ENCODE measurements around the gene SMARCAD1.

Gene SMARCAD1, protein sequence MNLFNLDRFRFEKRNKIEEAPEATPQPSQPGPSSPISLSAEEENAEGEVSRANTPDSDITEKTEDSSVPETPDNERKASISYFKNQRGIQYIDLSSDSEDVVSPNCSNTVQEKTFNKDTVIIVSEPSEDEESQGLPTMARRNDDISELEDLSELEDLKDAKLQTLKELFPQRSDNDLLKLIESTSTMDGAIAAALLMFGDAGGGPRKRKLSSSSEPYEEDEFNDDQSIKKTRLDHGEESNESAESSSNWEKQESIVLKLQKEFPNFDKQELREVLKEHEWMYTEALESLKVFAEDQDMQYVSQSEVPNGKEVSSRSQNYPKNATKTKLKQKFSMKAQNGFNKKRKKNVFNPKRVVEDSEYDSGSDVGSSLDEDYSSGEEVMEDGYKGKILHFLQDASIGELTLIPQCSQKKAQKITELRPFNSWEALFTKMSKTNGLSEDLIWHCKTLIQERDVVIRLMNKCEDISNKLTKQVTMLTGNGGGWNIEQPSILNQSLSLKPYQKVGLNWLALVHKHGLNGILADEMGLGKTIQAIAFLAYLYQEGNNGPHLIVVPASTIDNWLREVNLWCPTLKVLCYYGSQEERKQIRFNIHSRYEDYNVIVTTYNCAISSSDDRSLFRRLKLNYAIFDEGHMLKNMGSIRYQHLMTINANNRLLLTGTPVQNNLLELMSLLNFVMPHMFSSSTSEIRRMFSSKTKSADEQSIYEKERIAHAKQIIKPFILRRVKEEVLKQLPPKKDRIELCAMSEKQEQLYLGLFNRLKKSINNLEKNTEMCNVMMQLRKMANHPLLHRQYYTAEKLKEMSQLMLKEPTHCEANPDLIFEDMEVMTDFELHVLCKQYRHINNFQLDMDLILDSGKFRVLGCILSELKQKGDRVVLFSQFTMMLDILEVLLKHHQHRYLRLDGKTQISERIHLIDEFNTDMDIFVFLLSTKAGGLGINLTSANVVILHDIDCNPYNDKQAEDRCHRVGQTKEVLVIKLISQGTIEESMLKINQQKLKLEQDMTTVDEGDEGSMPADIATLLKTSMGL

GRCh38 chr4:94207469-94208224 lies at the start of gene SMARCAD1:
TSS of gene SMARCAD1 (plus strand) at chr4:94207865. CDS start at chr4:94208395, 530 bp downstream.
- TF ChIP-seq TCF12 (IDR thresholded peaks at IDR 0.05; ENCODE audit: low read depth) (peak; percentile 54; the same call in 1 of the 2 replicates), RAD21 (IDR thresholded peaks at IDR 0.05; ENCODE audit: low read depth) (no peak), MAX (IDR thresholded peaks at IDR 0.05) (peak; percentile 87), ZBTB7A (IDR thresholded peaks at IDR 0.05; ENCODE audit: low read depth) (no peak), CREB1 (IDR thresholded peaks at IDR 0.05; ENCODE audit: low read depth) (peak; percentile 92), FOXM1 (IDR thresholded peaks at IDR 0.05; ENCODE audit: borderline replicate concordance, low read depth) (peak; percentile 35; the same call in 1 of the 2 replicates), TAF1 (IDR thresholded peaks at IDR 0.05; ENCODE audit: low read depth) (peak; percentile 72), EGR1 (IDR thresholded peaks at IDR 0.05) (no peak), TEAD4 (IDR thresholded peaks at IDR 0.05) (no peak), NFIC (IDR thresholded peaks at IDR 0.05) (no peak), YY1 (IDR thresholded peaks at IDR 0.05; ENCODE audit: low read depth) (0 out of 2 replicates have a peak, but pooled peaks have one; percentile 12), USF1 (IDR thresholded peaks at IDR 0.05) (no peak), EP300 (IDR thresholded peaks at IDR 0.05; ENCODE audit: borderline replicate concordance) (no peak), CEBPB (IDR thresholded peaks at IDR 0.05) (peak; percentile 87)

GRCh38 chr4:94158883-94159282 lies 48.8 kb upstream of the SMARCAD1 start:
- TF ChIP-seq FOXM1 (IDR thresholded peaks at IDR 0.05; ENCODE audit: borderline replicate concordance, low read depth) (no peak), NFIC (IDR thresholded peaks at IDR 0.05) (no peak), TAF1 (IDR thresholded peaks at IDR 0.05; ENCODE audit: low read depth) (no peak), CEBPB (IDR thresholded peaks at IDR 0.05) (no peak), ZBTB7A (IDR thresholded peaks at IDR 0.05; ENCODE audit: low read depth) (no peak), TEAD4 (IDR thresholded peaks at IDR 0.05) (no peak), TCF12 (IDR thresholded peaks at IDR 0.05; ENCODE audit: low read depth) (no peak), RAD21 (IDR thresholded peaks at IDR 0.05; ENCODE audit: low read depth) (no peak), YY1 (IDR thresholded peaks at IDR 0.05; ENCODE audit: low read depth) (no peak), EGR1 (IDR thresholded peaks at IDR 0.05) (no peak), USF1 (IDR thresholded peaks at IDR 0.05) (no peak), EP300 (IDR thresholded peaks at IDR 0.05; ENCODE audit: borderline replicate concordance) (no peak), MAX (IDR thresholded peaks at IDR 0.05) (no peak), CREB1 (IDR thresholded peaks at IDR 0.05; ENCODE audit: low read depth) (no peak)
- TF ChIP-seq, protein P1, sequence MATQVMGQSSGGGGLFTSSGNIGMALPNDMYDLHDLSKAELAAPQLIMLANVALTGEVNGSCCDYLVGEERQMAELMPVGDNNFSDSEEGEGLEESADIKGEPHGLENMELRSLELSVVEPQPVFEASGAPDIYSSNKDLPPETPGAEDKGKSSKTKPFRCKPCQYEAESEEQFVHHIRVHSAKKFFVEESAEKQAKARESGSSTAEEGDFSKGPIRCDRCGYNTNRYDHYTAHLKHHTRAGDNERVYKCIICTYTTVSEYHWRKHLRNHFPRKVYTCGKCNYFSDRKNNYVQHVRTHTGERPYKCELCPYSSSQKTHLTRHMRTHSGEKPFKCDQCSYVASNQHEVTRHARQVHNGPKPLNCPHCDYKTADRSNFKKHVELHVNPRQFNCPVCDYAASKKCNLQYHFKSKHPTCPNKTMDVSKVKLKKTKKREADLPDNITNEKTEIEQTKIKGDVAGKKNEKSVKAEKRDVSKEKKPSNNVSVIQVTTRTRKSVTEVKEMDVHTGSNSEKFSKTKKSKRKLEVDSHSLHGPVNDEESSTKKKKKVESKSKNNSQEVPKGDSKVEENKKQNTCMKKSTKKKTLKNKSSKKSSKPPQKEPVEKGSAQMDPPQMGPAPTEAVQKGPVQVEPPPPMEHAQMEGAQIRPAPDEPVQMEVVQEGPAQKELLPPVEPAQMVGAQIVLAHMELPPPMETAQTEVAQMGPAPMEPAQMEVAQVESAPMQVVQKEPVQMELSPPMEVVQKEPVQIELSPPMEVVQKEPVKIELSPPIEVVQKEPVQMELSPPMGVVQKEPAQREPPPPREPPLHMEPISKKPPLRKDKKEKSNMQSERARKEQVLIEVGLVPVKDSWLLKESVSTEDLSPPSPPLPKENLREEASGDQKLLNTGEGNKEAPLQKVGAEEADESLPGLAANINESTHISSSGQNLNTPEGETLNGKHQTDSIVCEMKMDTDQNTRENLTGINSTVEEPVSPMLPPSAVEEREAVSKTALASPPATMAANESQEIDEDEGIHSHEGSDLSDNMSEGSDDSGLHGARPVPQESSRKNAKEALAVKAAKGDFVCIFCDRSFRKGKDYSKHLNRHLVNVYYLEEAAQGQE (IDR thresholded peaks at IDR 0.05; ENCODE audit: low read depth), result no peak

- TF ChIP-seq YY1 (IDR thresholded peaks at IDR 0.05; ENCODE audit: low read depth), result no peak
Measured at GRCh38 chr4:94159790-94160189, 47.9 kb upstream of the SMARCAD1 start.

GRCh38 chr4:94160774-94161173 lies 46.9 kb upstream of the SMARCAD1 start:
- no peak for TF ChIP-seq CEBPB (IDR thresholded peaks at IDR 0.05)

DNA sequence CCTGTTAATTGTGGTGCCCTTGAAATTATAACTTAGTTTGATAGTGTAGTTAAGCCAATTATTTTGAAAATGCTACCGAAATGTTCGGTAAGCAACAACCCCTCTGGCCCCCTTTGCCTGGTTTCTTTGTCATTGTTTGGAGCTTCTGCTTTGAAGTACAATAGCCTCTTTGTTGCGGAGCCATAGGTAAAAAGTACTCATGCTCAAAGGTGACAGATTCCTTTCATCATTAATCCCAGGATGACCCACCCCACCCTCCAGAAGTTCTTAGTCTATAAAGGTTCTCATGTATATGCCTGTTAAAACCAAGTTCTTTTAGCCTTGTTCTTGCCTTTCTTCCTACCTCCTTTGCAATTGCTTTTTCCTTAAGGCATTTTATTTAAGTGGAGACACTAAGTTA lies 42.4 kb upstream of the SMARCAD1 start:
- TF ChIP-seq RAD21 (IDR thresholded peaks at IDR 0.05; ENCODE audit: low read depth), result no peak
- no peak for TF ChIP-seq CREB1 (IDR thresholded peaks at IDR 0.05; ENCODE audit: low read depth)
- TF ChIP-seq TEAD4 (IDR thresholded peaks at IDR 0.05), result no peak
- TF ChIP-seq YY1 (IDR thresholded peaks at IDR 0.05; ENCODE audit: low read depth), result no peak
- TF ChIP-seq TCF12 (IDR thresholded peaks at IDR 0.05; ENCODE audit: low read depth), result no peak
- no peak for TF ChIP-seq CEBPB (IDR thresholded peaks at IDR 0.05)
- TF ChIP-seq USF1 (IDR thresholded peaks at IDR 0.05), result no peak
- TF ChIP-seq FOXM1 (IDR thresholded peaks at IDR 0.05; ENCODE audit: borderline replicate concordance, low read depth), result no peak
- TF ChIP-seq EP300 (IDR thresholded peaks at IDR 0.05; ENCODE audit: borderline replicate concordance), result no peak
- no peak for TF ChIP-seq EGR1 (IDR thresholded peaks at IDR 0.05)
- no peak for TF ChIP-seq ZBTB7A (IDR thresholded peaks at IDR 0.05; ENCODE audit: low read depth)
- TF ChIP-seq TAF1 (IDR thresholded peaks at IDR 0.05; ENCODE audit: low read depth), result no peak
